HepG2 (cell line): ENCODE data around the gene EFS. TPM values are rescaled to one million over a fixed set of nuclear protein-coding genes. Genes with fewer than 3 reads are reported as not detected.
A peak's percentile ranks its signal among the peaks of the same experiment; 100 is the strongest.

ENCODE experiments used
- ATAC-seq: fragments of 200-7000 bp; cut with Tn5 transposase; 3 replicates; pipeline ENCODE4 v1.9.1; 2020; ENCODE audit warnings: mild to moderate bottlenecking, moderate library complexity
- BruUV-seq: library from RNA; stranded (reverse); fragments of 400-500 nt; replicated peaks from 2 replicates; lab custom pipeline; 2021; lab: Mats Ljungman, UMichigan
- CTCF ChIA-PET: fragments of 300-600 bp; formaldehyde crosslinking; extraction: SDS; loops from one replicate; lab custom pipeline; 2021; ENCODE audit warnings: low total read pairs, inconsistent platforms, low intra/inter-chr PET ratio; lab: Yijun Ruan, JAX
- POLR2A ChIA-PET: fragments of 350-600 bp; sonication (Branson Sonifier 250); formaldehyde crosslinking; loops from one replicate; lab custom pipeline; 2020; ENCODE audit warnings: antibody characterized with exemption, inconsistent platforms; lab: Yijun Ruan, JAX
- DNase-seq: peaks from one replicate; pipeline ENCODE4 v3.0.0-alpha.2; 2015; ENCODE audit warnings: low spot score
- FAIRE-seq: peaks from 3 replicates; lab custom pipeline; 2011; peaks lifted over from hg19 to GRCh38; lab: Jason Lieb, UNC
- H2AFZ ChIP-seq: one replicate; pipeline ENCODE4 v1.6.1; 2011; ENCODE audit warnings: low read length, inconsistent platforms
- H3K27ac ChIP-seq: fragments of 300-600 bp; 3 replicates; pipeline ENCODE4 v1.8.0; 2011; ENCODE audit warnings: mixed run types, mild to moderate bottlenecking, mixed read lengths, low read length, inconsistent platforms; ENCODE audit not compliant: insufficient read depth; ENCODE audit errors: extremely low read length
- H3K27me3 ChIP-seq, 2 experiments: fragments of 200-600 bp in 1 of 2; 2 replicates in 1 of 2; 3 replicates in 1 of 2; pipeline versions ENCODE4 v1.6.0 to v1.8.0; 2011; ENCODE audit warnings: low read length in 2 of 2, mild to moderate bottlenecking in 2 of 2, moderate library complexity in 2 of 2, inconsistent platforms in 1 of 2; ENCODE audit not compliant: insufficient read depth in 2 of 2, control insufficient read depth in 1 of 2
- H3K36me3 ChIP-seq, 2 experiments: fragments of 200-600 bp in 1 of 2; replicated peaks in 1 of 2; 2 replicates in 1 of 2; 3 replicates in 1 of 2; pipeline versions ENCODE4 v1.5.1 to v1.8.0; 2011; ENCODE audit warnings: low read length in 2 of 2, inconsistent platforms in 1 of 2; ENCODE audit not compliant: insufficient read depth in 2 of 2, control insufficient read depth in 1 of 2
- H3K4me1 ChIP-seq: 2 replicates; pipeline ENCODE4 v1.5.1; 2012; ENCODE audit warnings: low read length, inconsistent platforms; ENCODE audit not compliant: insufficient read depth
- H3K4me2 ChIP-seq: 2 replicates; pipeline ENCODE4 v1.6.0; 2011; ENCODE audit warnings: low read depth, low read length, inconsistent platforms
- H3K4me3 ChIP-seq, 3 experiments: fragments of 200-600 bp in 1 of 3; sonication (generic), shearing (Covaris generic) in 1 of 3; replicated peaks in 1 of 3; 2 replicates each; pipeline ENCODE4 v1.5.1; 2011 to 2016; ENCODE audit warnings: low read length in 3 of 3, inconsistent platforms in 2 of 3, low read depth in 2 of 3, mild to moderate bottlenecking in 2 of 3, control low read depth in 1 of 3, mixed read lengths in 1 of 3; ENCODE audit not compliant: insufficient read depth in 1 of 3
- H3K79me2 ChIP-seq: one replicate; pipeline ENCODE4 v1.6.1; 2011; ENCODE audit warnings: low read length, inconsistent platforms; ENCODE audit not compliant: insufficient read depth
- H3K9ac ChIP-seq: 2 replicates; pipeline ENCODE4 v1.6.0; 2011; ENCODE audit warnings: mild to moderate bottlenecking, low read depth, low read length, inconsistent platforms; ENCODE audit not compliant: insufficient read depth
- H3K9me3 ChIP-seq: 2 replicates; pipeline ENCODE4 v1.5.1; 2012; ENCODE audit warnings: mild to moderate bottlenecking, low read length
- H4K20me1 ChIP-seq: 2 replicates; pipeline ENCODE4 v1.6.0; 2011; ENCODE audit warnings: inconsistent platforms, mild to moderate bottlenecking, low read length, moderate library complexity; ENCODE audit not compliant: insufficient read depth
- AGO1 ChIP-seq: fragments of 200-400 bp; formaldehyde crosslinking; IDR thresholded peaks from 2 replicates; pipeline ENCODE4 v1.6.1; 2017; ENCODE audit warnings: mild to moderate bottlenecking, low read depth, low read length, moderate library complexity; ENCODE audit not compliant: poor library complexity, severe bottlenecking
- CBX1 ChIP-seq: IDR thresholded peaks from one replicate; pipeline ENCODE4 v1.6.1; 2016; ENCODE audit warnings: antibody characterized with exemption, low read depth
- EZH2 ChIP-seq: conservative IDR thresholded peaks from 2 replicates; pipeline ENCODE4 v1.6.1; 2012; ENCODE audit warnings: mild to moderate bottlenecking, low read depth, low read length, moderate library complexity
- MAFF ChIP-seq: IDR thresholded peaks from 2 replicates; pipeline ENCODE4 v1.6.1; 2011; ENCODE audit warnings: low read depth, low read length, improper control_type of control experiment
- MEIS2 ChIP-seq: sonication (generic); formaldehyde crosslinking; IDR thresholded peaks from 2 replicates; pipeline ENCODE4 v1.9.0; 2021; ENCODE audit warnings: mild to moderate bottlenecking, missing genetic modification reagents
- MTF2 ChIP-seq: sonication (generic); formaldehyde crosslinking; IDR thresholded peaks from 2 replicates; pipeline ENCODE4 v1.5.0; 2020; ENCODE audit warnings: missing genetic modification reagents, borderline replicate concordance
- NCOA5 ChIP-seq: sonication (generic); formaldehyde crosslinking; IDR thresholded peaks from 2 replicates; pipeline ENCODE4 v1.4.0; 2020; ENCODE audit warnings: missing genetic modification reagents
- ZNF138 ChIP-seq: sonication (generic); formaldehyde crosslinking; IDR thresholded peaks from 2 replicates; pipeline ENCODE4 v1.5.0; 2020; ENCODE audit warnings: mild to moderate bottlenecking, low read depth, missing genetic modification reagents
- ZNF263 ChIP-seq: sonication (generic); formaldehyde crosslinking; IDR thresholded peaks from 2 replicates; pipeline ENCODE4 v1.4.0; 2020; ENCODE audit warnings: missing genetic modification reagents
- ZNF766 ChIP-seq: sonication (generic); formaldehyde crosslinking; IDR thresholded peaks from 2 replicates; pipeline ENCODE4 v1.5.0; 2020; ENCODE audit warnings: missing genetic modification reagents, borderline replicate concordance
- ZNF777 ChIP-seq: sonication (generic); formaldehyde crosslinking; IDR thresholded peaks from 2 replicates; pipeline ENCODE4 v1.4.0; 2020; ENCODE audit warnings: missing genetic modification reagents
- ZNF782 ChIP-seq: sonication (generic); formaldehyde crosslinking; IDR thresholded peaks from 2 replicates; pipeline ENCODE4 v1.4.0; 2020; ENCODE audit warnings: missing genetic modification reagents, mild to moderate bottlenecking, borderline replicate concordance
- WGBS: methylation state at CpG from one replicate; pipeline ENCODE4 v1.1.6; 2017; ENCODE audit warnings: low lambda C conversion rate; 5-methylcytosine and 5-hydroxymethylcytosine counted together
- in situ Hi-C: cut with HindIII; loops from 2 replicates; pipeline ENCODE4 v1.10.0; 2017; ENCODE audit warnings: low pct_unique_long_range_greater_than_20kb; ENCODE audit not compliant: extremely low pct_ligation_motif_present
- intact Hi-C: fragments of 100-400 bp; cut with micrococcal nuclease; formaldehyde crosslinking; loops from one replicate; pipeline ENCODE4 v1.10.0; 2022; ENCODE audit not compliant: unreplicated experiment
- polyA plus RNA-seq, 8 experiments: library from polyadenylated mRNA; depleted of rRNA in 3 of 8; stranded (reverse) in 7 of 8; unstranded in 1 of 8; fragments of >200 nt; fragmentation: Illumina TruSeq in 4 of 8; extraction: Trizol in 4 of 8; gene quantifications; 2 replicates each; pipeline versions ENCODE4 v1.2.1 to v1.2.3, GENCODE V29; 2011 to 2016; ENCODE audit warnings: low read depth in 4 of 8, missing spikeins in 1 of 8, mixed read lengths in 1 of 8; ENCODE audit not compliant: insufficient read depth in 1 of 8
- total RNA-seq, 5 experiments: library from RNA; depleted of rRNA; stranded (reverse); fragments of >200 nt; fragmentation: Illumina TruSeq; extraction: Trizol; gene quantifications; 2 replicates each; pipeline ENCODE4 v1.2.3, GENCODE V29; 2016; ENCODE audit warnings: low read depth in 1 of 5
- TF ChIP-seq, protein P1 (sequence below): sonication (generic); formaldehyde crosslinking; IDR thresholded peaks from 2 replicates; pipeline ENCODE4 v1.5.1; 2020; ENCODE audit warnings: missing genetic modification reagents, mild to moderate bottlenecking, borderline replicate concordance
- TF ChIP-seq, protein P2 (sequence below), 2 experiments: sonication (generic) in 1 of 2; formaldehyde crosslinking in 1 of 2; IDR thresholded peaks; 2 replicates each; pipeline versions ENCODE4 v1.5.1 to v1.6.1; 2011 to 2020; ENCODE audit warnings: borderline replicate concordance in 1 of 2, low read depth in 1 of 2, low read length in 1 of 2, mild to moderate bottlenecking in 1 of 2, missing genetic modification reagents in 1 of 2, moderate library complexity in 1 of 2

The EFS gene
- total and polyA plus RNA-seq, 2 of the 13 experiments (the other 11 are each of a cell fraction or from before 2014, with no cell fraction given), result not detected

DNA sequence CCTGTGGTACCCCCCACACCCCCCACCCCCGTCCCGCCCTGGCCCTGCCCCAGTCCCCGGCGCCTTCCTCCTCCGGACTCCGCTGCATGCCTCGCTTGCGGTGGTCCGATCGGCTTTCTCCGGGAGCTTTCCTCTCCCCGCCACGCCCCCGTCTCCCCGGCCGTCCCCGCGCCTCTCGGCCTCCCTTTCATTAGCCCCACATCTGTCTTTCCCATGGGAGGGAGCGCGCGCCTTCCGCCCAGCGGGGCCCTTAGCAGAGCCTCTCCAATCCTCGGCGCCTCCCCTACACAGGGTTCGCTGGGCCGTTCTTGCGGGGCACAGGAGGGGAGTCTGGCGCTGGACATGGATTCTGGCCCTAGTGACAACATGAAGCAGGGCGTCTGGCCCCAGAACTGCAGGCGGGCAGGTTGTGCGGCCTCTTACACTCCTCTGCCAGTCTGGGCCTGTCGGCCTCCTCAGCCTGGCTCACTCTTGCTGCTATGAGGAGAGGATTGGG lies 1.5 kb upstream of the EFS start:
- no peaks in the 10 kb centered on the region for H3K36me3 ChIP-seq
- no peak for DNase-seq
- H3K9ac ChIP-seq, result no peak overlapping the region
- intact Hi-C loops (no loop called here), in situ Hi-C loops (no loop called here)
- TF ChIP-seq MEIS2 (CRISPR knock-in tag) (no peak), AGO1 (no peak), ZNF263 (CRISPR knock-in tag) (no peak)
- no peak overlapping the region for H2AFZ ChIP-seq
- no peak overlapping the region for H3K4me2 ChIP-seq
- H3K27me3 ChIP-seq, result peaks cover 38 to 94% of the 10 kb centered on the region in 2 experiments
- peak; percentile 5 for ATAC-seq
- 32% methylated on average over 34 of the region's 34 CpGs for WGBS
- H4K20me1 ChIP-seq, result no peaks in the 10 kb centered on the region
- CTCF ChIA-PET, result no interaction called here
- H3K9me3 ChIP-seq, result no peaks in the 10 kb centered on the region
- BruUV-seq, result no TSS peak
- no peaks in the 10 kb centered on the region for H3K79me2 ChIP-seq
- POLR2A ChIA-PET, result no interaction called here
- no peak overlapping the region for H3K4me3 ChIP-seq
- FAIRE-seq, result no peak
- H3K4me1 ChIP-seq, result no peaks in the 10 kb centered on the region
- no peak overlapping the region for H3K27ac ChIP-seq

DNA sequence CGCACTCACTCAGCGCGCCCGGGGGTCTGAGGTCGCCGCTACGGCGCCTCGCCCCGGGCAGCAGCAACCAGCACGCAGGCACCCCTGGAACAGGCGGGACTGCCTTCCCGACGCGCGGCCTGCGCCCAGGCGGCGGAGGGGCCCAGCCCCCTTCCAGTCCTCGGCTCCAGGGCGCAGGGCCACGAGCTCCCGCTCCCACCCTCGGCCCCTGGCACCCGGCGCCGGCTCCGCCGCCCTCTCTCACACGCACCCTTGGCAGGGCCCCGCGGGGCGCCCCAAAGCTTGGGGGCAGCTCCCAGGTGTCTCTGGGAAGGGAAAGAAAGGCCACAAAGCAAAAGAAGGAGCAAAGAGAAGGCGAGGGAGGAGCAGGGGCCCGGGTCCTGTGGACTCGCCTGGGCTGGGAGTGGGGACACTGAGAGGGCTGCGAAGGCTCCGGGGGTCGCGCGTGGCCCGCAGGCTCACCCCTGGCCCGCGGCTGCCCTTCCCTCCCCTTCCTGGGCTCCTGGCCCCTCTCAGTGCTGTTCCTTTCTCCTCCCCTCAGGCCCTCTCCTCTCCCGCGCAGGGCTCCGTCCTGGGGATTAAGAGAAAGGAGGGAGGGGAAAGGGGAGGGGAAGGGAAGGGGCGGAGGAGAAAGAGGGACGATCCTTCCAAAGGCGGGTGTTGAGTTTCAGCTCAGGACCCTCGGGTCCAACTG lies 907 bp upstream of the EFS start:
- peak; percentile 14 for ATAC-seq
- Histone ChIP-seq H4K20me1 (no peaks in the 10 kb centered on the region), H3K27me3 (peaks cover 41 to 94% of the 10 kb centered on the region in 2 experiments), H3K36me3 (no peaks in the 10 kb centered on the region), H3K79me2 (no peaks in the 10 kb centered on the region), H3K4me3 (no peak overlapping the region), H3K4me1 (peaks cover 3% of the 10 kb centered on the region; the same call in 1 of the 2 replicates), H3K9me3 (no peaks in the 10 kb centered on the region), H3K4me2 (no peak overlapping the region), H3K27ac (no peak overlapping the region), H2AFZ (no peak overlapping the region), H3K9ac (no peak overlapping the region)
- ChIA-PET POLR2A (no interaction called here), CTCF (no interaction called here)
- in situ Hi-C loops (no loop called here), intact Hi-C loops (no loop called here)
- no TSS peak for BruUV-seq
- WGBS, result 9% methylated on average over 48 of the region's 51 CpGs
- no peak for FAIRE-seq
- DNase-seq, result no peak
- TF ChIP-seq, protein P1, sequence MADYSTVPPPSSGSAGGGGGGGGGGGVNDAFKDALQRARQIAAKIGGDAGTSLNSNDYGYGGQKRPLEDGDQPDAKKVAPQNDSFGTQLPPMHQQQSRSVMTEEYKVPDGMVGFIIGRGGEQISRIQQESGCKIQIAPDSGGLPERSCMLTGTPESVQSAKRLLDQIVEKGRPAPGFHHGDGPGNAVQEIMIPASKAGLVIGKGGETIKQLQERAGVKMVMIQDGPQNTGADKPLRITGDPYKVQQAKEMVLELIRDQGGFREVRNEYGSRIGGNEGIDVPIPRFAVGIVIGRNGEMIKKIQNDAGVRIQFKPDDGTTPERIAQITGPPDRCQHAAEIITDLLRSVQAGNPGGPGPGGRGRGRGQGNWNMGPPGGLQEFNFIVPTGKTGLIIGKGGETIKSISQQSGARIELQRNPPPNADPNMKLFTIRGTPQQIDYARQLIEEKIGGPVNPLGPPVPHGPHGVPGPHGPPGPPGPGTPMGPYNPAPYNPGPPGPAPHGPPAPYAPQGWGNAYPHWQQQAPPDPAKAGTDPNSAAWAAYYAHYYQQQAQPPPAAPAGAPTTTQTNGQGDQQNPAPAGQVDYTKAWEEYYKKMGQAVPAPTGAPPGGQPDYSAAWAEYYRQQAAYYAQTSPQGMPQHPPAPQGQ, result no peak
- TF ChIP-seq MTF2 (peak; percentile 82; the same call in 1 of the 2 replicates), ZNF766 (CRISPR knock-in tag) (no peak), ZNF138 (no peak), ZNF777 (CRISPR knock-in tag) (no peak; the same call in 1 of the 2 replicates), CBX1 (no peak), NCOA5 (CRISPR knock-in tag) (no peak), MAFF (no peak), EZH2 (peak; percentile 94), ZNF782 (CRISPR knock-in tag) (no peak)
- TF ChIP-seq, protein P2, sequence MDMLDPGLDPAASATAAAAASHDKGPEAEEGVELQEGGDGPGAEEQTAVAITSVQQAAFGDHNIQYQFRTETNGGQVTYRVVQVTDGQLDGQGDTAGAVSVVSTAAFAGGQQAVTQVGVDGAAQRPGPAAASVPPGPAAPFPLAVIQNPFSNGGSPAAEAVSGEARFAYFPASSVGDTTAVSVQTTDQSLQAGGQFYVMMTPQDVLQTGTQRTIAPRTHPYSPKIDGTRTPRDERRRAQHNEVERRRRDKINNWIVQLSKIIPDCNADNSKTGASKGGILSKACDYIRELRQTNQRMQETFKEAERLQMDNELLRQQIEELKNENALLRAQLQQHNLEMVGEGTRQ (IDR thresholded peaks at IDR 0.05; ENCODE audit: low read depth, low read length), result no peak
- TF ChIP-seq, protein P2 (CRISPR knock-in tag; IDR thresholded peaks at IDR 0.05; ENCODE audit: borderline replicate concordance), result no peak
